HuH-7 (cell line): ENCODE measurements around the gene RNU6-1.
A peak's percentile ranks its signal among the peaks of the same experiment; 100 is the strongest.

ENCODE experiments used
- DNase-seq: peaks from one replicate; pipeline ENCODE4 v3.0.0; 2011; ENCODE audit warnings: low spot score

Gene RNU6-1

GRCh38 chr15:67832897-67833709 is 6.7 kb downstream of the RNU6-1 start:
- DNase-seq: no peak

GRCh38 chr15:67832031-67832551 is 7.8 kb downstream of the RNU6-1 start:
- peak; percentile 79 for DNase-seq

- no peak for DNase-seq
These were observed 8.5 kb downstream of the RNU6-1 start for GRCh38 chr15:67831363-67831762.

GRCh38 chr15:67829647-67830504 is 10.0 kb downstream of the RNU6-1 start:
- DNase-seq: no peak

- DNase-seq: no peak
These were observed 10.7 kb downstream of the RNU6-1 start for GRCh38 chr15:67828969-67829646.

GRCh38 chr15:67828278-67828968 is 11.4 kb downstream of the RNU6-1 start:
- DNase-seq: no peak

- no peak for DNase-seq
These were observed 12.1 kb downstream of the RNU6-1 start for GRCh38 chr15:67827562-67828277.

- no peak for DNase-seq
These were observed 12.9 kb downstream of the RNU6-1 start for GRCh38 chr15:67826717-67827561.

GRCh38 chr15:67825881-67826716 is 13.7 kb downstream of the RNU6-1 start:
- DNase-seq: no peak

GRCh38 chr15:67824976-67825880 is 14.6 kb downstream of the RNU6-1 start, which contains the start of gene SKOR1:
TSS of gene SKOR1 (plus strand) at chr15:67825509. CDS start at chr15:67825603, 94 bp downstream.
- DNase-seq: no peak

GRCh38 chr15:67824197-67824968 is 15.5 kb downstream of the RNU6-1 start:
- peak; percentile 58 for DNase-seq

- peak; percentile 68 for DNase-seq
These were observed 16.3 kb downstream of the RNU6-1 start for GRCh38 chr15:67823314-67824196.

- no peak for DNase-seq
These were observed 17.1 kb downstream of the RNU6-1 start for GRCh38 chr15:67822537-67823313.

- DNase-seq: no peak
These were observed 17.9 kb downstream of the RNU6-1 start for GRCh38 chr15:67821784-67822440.
